Retina (tissue), 1 donor: Measurements from ENCODE around the gene TAF3.
"Not testable (repeated sequence)": the region's sequence is repeated elsewhere in the genome, so short reads cannot be mapped to it uniquely, and the experiment has no call there.

Experiments
- DNase-seq: peaks from one replicate; pipeline ENCODE4 v3.0.0-alpha.2; 2016

TAF3 gene, protein sequence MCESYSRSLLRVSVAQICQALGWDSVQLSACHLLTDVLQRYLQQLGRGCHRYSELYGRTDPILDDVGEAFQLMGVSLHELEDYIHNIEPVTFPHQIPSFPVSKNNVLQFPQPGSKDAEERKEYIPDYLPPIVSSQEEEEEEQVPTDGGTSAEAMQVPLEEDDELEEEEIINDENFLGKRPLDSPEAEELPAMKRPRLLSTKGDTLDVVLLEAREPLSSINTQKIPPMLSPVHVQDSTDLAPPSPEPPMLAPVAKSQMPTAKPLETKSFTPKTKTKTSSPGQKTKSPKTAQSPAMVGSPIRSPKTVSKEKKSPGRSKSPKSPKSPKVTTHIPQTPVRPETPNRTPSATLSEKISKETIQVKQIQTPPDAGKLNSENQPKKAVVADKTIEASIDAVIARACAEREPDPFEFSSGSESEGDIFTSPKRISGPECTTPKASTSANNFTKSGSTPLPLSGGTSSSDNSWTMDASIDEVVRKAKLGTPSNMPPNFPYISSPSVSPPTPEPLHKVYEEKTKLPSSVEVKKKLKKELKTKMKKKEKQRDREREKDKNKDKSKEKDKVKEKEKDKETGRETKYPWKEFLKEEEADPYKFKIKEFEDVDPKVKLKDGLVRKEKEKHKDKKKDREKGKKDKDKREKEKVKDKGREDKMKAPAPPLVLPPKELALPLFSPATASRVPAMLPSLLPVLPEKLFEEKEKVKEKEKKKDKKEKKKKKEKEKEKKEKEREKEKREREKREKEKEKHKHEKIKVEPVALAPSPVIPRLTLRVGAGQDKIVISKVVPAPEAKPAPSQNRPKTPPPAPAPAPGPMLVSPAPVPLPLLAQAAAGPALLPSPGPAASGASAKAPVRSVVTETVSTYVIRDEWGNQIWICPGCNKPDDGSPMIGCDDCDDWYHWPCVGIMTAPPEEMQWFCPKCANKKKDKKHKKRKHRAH

DNA sequence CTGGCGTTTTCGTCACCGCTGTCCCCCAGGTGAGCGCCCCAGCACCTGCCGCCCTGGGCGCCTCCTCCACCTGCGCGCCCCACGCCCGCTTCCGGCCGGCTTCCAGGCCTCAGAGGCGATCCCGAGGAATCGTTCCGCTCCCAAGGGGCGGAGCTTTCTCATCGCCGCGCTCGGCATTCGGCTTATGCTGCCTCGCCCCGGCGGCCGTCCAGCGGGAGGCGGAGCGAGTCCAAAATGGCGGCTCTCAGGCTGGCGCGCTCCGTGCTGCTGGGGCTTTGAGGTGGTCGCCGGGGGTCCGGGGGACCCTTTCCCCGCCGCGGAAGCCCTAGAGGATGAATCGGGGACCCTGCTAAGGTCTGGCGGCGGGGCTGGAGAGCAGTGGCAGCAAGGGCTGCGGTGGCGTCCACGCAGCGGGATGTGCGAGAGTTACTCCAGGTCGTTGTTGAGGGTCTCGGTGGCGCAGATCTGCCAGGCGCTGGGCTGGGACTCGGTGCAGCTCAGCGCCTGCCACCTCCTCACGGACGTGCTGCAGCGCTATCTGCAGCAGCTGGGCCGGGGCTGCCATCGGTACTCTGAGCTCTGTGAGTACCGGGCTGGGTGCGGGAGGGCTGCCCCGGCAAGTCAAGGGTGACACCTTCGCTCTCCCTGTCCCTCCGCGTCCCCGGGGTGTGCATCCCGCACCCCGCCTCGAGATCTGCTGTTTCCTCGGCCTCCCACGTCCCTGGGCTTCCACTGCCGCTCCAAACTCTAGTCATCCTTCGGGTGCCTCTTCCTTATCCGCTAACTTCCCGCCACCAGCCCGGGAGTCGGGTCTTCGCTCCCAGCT lies at the start of gene TAF3:
TAF3 (plus strand) TSS at position 211 of the 826 bp plus-strand sequence; CDS start at position 416, 205 bp downstream.
- peak; percentile 95 for DNase-seq

DNA sequence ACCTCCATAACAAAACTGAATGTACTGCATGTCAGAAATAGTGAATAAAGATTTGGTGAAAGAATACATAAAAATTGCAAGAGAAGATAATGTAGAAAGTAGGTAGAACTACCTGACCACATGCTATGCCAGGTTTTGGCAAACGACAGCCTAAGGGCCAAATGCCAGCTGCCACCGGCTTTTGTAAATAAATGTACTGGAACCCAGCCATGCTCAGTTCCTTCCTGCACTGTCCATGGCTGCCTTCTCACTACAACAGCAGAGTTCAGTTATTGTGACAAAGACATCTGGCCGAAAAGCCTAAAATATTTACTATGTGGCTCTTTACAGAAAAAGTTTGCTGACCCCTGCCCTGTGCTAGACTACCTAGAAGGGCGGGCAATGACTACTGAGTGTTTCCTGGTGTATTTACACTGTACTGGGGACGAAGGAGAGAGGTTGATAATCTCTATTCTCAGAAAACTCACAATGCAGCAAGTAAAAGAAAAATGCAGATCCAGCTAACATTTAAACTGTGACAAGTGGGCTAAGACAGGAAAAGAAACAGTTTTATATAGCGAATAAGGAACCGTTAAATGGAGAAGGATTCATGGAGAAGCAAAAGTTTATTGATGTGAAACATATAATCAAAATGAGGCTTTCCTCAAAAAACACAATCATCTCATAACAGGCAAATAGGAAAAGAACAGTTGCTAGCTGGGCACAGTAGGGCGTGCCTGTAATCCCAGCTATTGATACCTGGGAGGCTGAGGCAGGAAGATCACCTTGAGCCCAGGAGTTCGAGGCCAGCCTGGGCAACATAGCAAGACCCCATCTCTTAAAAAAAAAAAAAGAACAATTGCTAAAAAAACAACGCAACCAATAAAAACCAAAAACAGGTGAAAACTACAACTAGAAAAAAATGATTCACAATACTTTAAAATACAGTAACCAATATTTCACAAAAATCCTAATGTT lies 44.2 kb upstream of the TAF3 start:
- no peak for DNase-seq

DNA sequence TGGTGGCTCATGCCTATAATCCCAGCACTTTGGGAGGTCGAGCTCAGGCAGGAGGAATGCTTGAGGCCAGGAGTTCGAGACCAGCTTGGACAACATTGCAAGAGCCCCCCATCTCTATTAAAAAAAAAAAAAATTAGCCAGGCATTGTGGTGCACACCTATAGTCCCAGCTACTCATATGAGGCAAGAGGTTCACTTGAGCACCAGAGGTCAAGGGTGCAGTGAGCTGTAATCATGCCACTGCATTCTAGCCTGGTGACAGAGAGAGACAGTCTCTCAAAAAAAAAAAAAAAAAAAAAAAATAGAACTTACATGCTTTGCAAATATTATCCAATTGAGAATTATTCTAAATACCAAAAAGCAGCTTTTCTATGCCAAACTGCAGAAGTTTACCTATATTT lies 41.5 kb upstream of the TAF3 start:
- DNase-seq = no peak

DNA sequence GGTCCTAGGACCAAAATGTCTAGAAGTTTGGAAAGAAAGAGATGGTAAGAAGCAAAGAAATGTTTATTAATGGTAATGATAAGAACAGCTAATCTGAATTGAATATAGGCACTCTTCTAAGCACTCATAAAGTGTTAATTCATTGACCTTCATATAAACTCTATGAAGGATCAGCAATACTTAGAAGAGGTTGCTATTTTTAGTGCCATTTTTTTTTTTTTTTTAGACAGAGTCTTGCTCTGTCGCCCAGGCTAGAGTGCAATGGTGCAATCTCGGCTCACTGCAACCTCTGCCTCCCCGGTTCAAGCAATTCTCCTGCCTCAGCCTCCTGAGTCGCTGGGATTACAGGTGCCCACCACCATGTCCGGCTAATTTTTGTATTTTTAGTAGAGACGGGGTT lies 36.1 kb upstream of the TAF3 start:
- DNase-seq = not testable (repeated sequence)

DNA sequence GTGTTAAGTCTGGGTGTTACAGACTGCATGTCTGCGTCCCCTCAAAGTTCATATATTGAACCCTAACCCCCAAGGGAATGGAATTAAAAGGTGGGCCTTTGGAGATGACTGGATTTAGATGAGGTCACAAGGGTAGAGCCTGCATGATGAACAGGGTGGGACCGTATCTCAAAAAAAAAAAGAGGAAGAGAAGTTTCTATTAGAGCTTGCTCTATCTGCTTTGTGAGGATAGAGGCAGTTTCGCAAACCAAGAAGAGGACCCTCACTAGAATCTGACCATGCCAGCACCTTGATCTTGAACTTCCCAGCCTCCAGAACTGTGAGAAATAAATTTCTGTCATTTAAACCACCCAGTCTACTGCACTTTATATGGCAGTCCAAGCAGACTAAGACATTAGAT lies 31.9 kb upstream of the TAF3 start:
- DNase-seq = no peak

DNA sequence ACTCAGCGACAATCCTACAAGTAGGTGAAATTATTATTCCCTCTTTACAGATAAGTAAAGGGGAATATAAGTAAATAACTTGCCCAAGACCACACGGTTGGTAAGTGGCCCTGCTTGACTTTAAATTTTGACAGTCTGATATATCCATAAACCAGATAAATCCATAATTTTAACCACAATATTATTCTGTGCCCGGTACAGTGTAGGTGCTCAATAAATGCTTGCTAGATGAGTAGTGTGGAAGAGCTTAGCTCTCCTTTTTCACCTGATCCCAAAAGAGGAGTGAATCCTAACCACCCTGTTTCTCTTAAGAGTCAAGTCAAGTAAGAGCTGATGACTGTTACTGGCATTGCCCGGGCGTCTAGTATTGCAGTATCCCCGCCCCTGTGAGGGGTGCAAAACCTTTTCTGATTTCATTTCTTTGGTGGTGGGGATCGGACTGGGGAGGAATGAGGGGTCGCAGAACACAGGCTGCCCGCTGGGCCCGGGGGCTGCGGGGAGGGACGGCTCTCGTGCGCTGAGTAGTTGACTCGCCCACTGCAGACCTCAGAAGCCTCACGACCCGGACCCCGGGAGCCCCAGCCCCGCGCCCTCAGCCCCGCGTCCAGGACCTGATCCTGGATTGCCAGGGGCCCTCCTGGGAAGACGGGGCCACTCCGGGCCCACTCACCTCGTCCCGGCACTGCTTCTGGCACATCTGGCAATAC lies 31.0 kb upstream of the TAF3 start:
- DNase-seq = no peak

DNA sequence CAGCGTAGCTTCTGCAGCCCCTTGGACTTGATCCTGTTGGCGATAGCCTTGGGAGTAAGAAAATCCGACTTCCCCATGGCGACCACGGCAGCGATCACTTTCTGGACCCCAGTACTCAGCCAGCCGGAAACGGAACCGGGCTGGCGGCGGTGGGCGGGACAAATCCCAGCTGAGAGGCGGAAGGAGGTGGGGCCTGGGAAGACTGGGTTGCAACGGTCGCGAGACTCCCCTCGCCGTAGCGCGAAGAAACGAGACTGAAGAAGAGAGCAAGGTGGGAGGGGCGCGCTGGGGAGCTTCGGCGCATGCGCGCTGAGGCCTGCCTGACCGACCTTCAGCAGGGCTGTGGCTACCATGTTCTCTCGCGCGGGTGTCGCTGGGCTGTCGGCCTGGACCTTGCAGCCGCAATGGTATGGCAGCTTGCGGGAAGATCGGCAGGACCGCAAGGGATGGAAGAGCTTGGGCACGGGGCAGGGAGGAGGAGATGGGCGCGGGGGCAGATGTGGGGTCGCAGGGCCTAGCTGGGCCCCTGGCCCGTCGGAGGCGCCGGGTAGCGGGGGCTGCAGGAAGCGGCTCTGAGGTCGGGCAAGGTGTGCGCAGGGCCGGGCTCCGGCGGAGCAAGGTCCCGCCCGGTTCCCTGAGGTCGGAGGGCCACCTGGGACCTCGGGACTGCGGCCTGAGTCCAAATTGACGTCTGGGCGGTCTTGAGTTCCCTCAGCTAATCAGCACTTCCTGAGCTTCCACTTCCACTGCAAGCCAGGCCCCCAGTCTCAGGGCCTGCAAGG lies 30.3 kb upstream of the TAF3 start, which contains the start of the genes ATP5F1C and KIN:
ATP5F1C (plus strand) TSS at position 321 of the 782 bp plus-strand sequence; CDS start at position 352, 31 bp downstream.
KIN (minus strand) TSS at position 137 of the 782 bp plus-strand sequence; CDS start at position 77, 60 bp downstream.
- peak; percentile 97 for DNase-seq

DNA sequence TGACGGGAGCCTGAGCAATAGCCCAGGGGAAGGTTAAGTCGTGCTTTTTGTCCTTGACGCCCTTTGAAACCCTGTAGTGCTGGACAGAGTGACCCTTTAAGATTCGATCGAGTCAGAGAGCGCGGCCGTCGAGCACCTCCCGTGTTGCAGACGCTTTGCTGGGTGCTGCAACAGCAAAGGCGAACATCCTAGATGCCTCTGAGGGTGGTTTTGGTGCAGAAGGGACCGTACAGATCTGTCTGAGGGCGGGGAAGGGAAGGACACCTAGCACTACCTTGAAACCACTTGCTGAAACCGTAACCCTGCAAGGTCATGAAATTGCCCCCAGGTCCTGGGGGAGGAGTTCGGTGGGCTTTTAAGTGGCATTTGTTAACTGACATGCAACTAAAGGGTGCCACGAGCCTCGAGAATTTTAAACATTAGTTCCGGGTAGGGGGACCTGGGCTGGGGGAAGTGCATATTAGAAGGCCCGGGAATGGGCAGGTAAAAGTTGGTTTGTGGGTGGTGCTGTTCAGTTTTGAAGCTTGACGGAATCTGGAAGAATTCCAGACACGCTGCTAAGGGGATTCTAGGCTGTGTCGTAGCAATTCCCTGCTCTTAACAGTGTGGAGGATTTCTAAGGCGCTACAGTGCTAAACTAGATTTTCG lies 29.5 kb upstream of the TAF3 start:
- no peak for DNase-seq

DNA sequence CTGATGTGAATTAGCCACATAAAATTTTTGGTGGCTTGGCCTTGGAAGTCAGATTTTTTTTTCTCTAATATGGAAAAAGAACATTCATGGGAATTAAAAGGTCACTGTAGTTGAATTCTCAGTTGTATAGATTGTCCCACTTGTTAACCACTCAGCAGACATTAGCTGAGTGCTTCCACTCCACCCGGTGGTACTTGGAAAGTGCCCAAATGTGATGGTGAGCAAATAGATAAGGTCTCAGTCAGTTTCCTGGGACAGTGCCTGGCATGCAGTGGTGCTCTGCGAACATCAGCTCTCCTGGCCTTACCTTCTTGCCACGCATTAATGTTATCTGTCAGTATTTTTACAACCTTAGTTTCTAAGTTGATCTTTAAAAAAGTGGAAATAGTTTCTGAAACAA lies 28.9 kb upstream of the TAF3 start:
- no peak for DNase-seq

DNA sequence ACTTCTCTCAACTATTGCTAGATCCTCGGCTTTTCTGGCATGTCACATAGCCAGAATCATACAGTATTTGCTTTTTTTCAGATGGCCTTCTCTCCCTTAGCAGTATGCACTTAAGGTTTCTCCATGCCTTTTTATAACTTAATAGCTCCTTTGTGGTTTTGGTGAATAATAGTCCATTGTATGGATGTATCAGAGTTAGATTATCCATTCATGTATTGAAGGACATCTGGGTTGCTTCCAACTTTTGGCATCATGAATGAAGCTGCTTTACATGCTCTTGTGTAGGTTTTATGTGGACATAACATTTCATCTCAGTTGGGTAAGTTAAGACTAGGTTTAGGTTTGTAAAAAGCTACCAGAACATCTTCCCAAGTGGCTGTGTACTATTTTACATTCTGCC lies 25.8 kb upstream of the TAF3 start:
- no peak for DNase-seq

DNA sequence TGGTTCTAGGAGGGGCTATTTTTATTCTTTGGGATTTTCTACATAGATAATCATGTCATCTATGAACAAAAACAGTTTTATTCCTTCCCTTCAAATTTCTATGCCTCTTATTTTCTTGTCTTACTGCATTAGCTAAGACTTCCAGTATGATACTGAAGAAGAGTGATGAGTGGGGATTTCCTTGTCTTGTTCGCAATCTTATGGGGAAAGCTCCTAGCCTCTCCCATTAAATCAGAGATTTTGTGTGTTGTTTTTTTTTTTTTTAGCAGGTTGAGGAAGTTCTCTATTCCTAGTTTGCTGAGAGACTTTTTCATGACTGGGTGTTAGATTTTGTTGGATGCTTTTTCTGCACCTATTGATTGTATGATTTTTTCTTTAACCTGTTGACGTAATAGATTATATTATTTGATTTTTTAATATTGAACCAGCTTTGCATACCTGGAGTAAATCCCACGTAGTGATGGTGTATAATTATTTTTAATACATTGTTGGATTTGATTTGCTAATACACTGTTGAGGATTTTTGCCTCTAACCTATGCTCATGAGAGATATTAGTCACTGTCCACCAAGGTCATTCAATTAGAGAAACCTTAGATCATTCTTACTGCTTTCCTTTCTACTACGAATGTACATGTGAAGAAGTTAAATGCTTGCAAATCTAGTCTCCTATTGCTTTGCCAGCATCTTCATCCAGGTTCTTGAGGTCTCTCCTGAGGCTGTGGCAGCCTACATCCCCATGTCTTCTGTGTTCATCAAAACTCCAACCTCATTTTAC lies 23.9 kb upstream of the TAF3 start:
- DNase-seq = no peak

DNA sequence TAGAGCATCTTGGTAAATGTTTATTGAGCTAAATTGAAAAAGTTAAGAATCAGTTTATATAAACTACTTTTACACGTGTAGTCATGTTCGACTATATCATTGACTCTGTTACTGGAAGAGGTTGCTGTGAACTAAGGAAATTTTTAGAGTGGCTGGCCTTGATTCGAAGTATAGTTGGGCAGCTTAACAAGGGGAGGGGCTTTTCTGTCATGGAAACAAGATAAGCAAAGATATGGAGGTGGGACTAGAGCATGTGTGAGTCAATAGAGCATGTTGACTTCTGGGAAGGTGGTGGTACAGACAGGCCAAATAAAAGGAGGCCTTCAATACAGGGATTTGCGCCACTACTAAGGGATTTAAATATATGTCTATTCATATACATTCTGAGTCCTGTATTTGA lies 22.7 kb upstream of the TAF3 start:
- no peak for DNase-seq

DNA sequence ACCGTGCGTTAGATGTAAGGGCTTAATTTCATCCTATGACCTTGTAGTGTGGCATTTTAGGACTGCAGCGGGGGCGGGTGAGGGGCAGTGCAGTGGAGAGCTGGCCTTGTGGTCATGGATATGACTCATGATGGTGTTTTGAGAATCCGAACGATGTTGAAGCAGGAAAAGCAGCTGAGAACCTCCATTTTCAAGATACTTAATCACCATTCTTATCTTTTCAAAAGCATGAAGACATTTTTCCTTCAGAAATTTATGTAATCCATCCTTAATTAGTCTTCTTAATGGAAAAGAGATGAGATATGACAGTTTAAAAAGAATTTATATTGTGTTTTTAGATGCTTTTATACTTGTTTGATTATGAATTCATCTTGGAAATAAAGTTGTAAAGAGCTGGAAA lies 20.7 kb upstream of the TAF3 start:
- no peak for DNase-seq

DNA sequence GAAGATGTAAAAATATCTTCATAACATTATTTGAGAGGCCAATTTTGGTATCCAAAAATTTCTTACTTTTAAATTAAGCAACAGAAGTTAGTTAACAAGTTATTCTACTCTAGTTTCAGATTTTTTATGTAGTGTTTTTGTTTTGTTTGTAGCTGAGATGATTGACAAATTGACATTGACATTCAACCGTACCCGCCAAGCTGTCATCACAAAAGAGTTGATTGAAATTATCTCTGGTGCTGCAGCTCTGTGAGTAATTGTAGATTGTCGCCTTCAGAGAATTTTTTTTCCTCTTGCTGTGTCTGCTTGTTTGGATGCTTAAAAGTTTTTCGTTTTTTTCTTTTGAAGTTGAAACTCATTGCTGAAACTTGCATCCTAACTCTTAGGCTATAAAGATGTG lies 15.7 kb upstream of the TAF3 start:
- no peak for DNase-seq

DNA sequence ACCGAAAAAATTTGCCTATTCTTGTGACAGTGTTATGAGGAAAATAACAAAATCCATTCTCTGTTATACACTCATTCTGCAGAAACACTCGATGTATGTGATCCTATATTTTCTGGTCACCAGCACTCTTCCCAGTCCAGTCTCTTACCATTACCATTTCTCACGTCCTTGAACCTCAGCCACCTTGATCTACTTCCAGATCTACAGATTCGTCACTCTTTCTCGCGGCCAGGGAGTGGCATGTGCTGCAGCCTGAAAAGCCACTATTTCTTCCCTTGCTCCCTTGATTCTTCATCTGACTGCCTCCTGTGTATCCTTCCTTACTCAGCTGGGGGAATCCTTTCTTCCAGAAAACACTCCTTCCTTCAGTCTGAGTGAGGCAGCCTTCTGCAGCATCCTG lies 14.1 kb upstream of the TAF3 start:
- DNase-seq = no peak

DNA sequence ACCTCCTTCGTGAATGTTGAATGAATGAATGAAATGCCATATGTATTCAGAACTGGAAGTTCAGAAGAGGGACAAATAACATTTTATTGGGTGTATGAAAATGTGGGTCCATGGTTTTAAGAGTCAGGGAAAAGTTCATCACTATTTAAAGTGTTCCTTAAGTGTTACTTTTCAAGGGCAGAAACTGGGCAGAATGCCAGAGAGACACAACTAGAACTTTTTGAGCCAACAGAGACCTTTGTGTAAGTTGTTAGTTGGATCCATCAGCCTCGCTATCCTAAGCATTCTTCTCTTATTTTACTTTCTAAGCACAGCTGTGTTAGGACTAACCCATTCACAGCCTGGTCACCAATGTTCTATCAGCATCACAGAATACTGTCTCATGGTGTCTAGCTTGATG lies 13.6 kb upstream of the TAF3 start:
- no peak for DNase-seq

DNA sequence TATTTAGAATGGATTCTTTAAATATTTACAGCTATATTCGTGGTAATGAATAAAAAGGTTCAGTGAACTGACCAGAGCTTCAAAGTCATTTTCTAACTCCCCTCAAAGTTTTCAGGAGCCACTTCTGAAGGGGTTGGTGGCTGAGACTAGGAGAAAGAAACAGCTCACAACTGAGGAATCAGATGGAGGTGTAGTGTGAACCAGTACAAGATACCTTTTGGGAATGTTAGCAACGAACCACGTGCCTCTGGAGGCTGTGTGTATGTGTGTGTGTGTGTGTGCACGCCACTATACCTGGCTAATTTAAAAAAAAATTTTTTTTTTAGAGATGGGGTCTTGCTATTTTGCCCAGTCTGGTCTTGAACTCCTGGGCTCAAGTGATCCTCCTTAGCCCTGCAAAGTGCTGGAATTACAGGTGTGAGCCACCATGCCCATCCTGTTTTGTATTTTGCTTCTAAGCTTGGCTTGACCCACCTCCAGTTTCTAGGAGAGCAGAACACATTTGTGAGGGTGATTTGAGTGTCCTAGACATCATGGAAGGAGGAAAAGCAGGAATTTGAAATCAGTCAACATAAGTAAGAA lies 9.5 kb upstream of the TAF3 start:
- DNase-seq = no peak

DNA sequence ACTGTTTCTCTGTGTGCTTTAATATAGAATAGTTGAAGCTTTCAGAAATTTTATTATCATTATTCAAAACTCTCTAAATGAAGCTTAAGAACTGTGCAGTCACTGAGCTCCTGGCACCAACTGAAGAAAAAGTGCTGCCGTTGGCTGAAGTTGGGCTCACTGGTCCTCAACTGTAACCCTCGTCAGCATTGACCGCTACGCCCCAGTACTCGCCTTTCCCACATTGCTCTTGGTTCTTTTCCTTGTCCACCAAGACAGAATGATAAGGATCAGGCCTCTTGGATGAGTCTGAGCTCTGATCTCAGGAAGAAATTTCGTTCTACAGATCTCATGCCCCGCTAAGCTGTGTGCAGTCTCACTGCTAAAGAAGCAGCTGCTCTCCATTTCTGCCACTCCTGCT lies 7.9 kb upstream of the TAF3 start:
- DNase-seq = no peak
